ENCODE results near the gene NBEAL2. TPM values are rescaled to one million over a fixed set of nuclear protein-coding genes. Genes with fewer than 3 reads are reported as not detected.

The NBEAL2 gene
- total RNA-seq, 1 experiment from 2014 or later: 60.5 TPM

GRCh38 chr3:47041114-47041513 lies 61.6 kb downstream of the NBEAL2 start:
- Histone ChIP-seq H3K4me3 (ENCODE audit: low read length) (no peak overlapping the region), H3K4me2 (ENCODE audit: low read depth, low read length, poor library complexity, severe bottlenecking) (no peak overlapping the region), H3K9ac (ENCODE audit: low read length) (no peak overlapping the region), H3K79me2 (ENCODE audit: low read length) (peaks cover 19% of the 10 kb centered on the region; the same call in 1 of the 2 replicates), H3K36me3 (ENCODE audit: insufficient read depth, low read length) (peaks cover 41% of the 10 kb centered on the region), H3K27ac (ENCODE audit: low read length) (no peak overlapping the region), H3K4me1 (ENCODE audit: low read length) (no peaks in the 10 kb centered on the region), H3K9me3 (ENCODE audit: low read length) (no peaks in the 10 kb centered on the region), H3K27me3 (ENCODE audit: low read length) (no peaks in the 10 kb centered on the region), H4K20me1 (ENCODE audit: insufficient read depth, low read depth, low read length) (no peaks in the 10 kb centered on the region), H3K9me2 (replicated peaks; ENCODE audit: insufficient read depth, low read length) (no peaks in the 10 kb centered on the region), H2AFZ (ENCODE audit: low read length) (no peak overlapping the region)
- DNase-seq: no peak

GRCh38 chr3:47042231-47042791 lies 62.8 kb downstream of the NBEAL2 start:
- Histone ChIP-seq H3K9ac (ENCODE audit: low read length) (no peak overlapping the region), H3K27me3 (ENCODE audit: low read length) (no peaks in the 10 kb centered on the region), H3K9me2 (replicated peaks; ENCODE audit: insufficient read depth, low read length) (no peaks in the 10 kb centered on the region), H3K27ac (ENCODE audit: low read length) (no peak overlapping the region), H2AFZ (ENCODE audit: low read length) (no peak overlapping the region), H3K9me3 (ENCODE audit: low read length) (no peaks in the 10 kb centered on the region), H3K4me1 (ENCODE audit: low read length) (no peaks in the 10 kb centered on the region), H3K79me2 (ENCODE audit: low read length) (peaks cover 25% of the 10 kb centered on the region; the same call in 1 of the 2 replicates), H4K20me1 (ENCODE audit: insufficient read depth, low read depth, low read length) (no peaks in the 10 kb centered on the region), H3K4me3 (ENCODE audit: low read length) (no peak overlapping the region), H3K36me3 (ENCODE audit: insufficient read depth, low read length) (peaks cover 37% of the 10 kb centered on the region), H3K4me2 (ENCODE audit: low read depth, low read length, poor library complexity, severe bottlenecking) (no peak overlapping the region)
- no peak for DNase-seq

GRCh38 chr3:47047069-47047468 lies 67.6 kb downstream of the NBEAL2 start:
- Histone ChIP-seq H3K4me1 (ENCODE audit: low read length) (no peaks in the 10 kb centered on the region), H3K4me2 (ENCODE audit: low read depth, low read length, poor library complexity, severe bottlenecking) (no peak overlapping the region), H3K36me3 (ENCODE audit: insufficient read depth, low read length) (peaks cover 13% of the 10 kb centered on the region; the same call in 1 of the 2 replicates), H4K20me1 (ENCODE audit: insufficient read depth, low read depth, low read length) (no peaks in the 10 kb centered on the region), H3K79me2 (ENCODE audit: low read length) (peaks cover 36% of the 10 kb centered on the region), H3K9ac (ENCODE audit: low read length) (no peak overlapping the region), H3K27me3 (ENCODE audit: low read length) (no peaks in the 10 kb centered on the region), H3K27ac (ENCODE audit: low read length) (peak overlapping the region; percentile 46; the same call in 1 of the 2 replicates), H3K9me3 (ENCODE audit: low read length) (no peaks in the 10 kb centered on the region), H2AFZ (ENCODE audit: low read length) (no peak overlapping the region), H3K9me2 (replicated peaks; ENCODE audit: insufficient read depth, low read length) (no peaks in the 10 kb centered on the region), H3K4me3 (ENCODE audit: low read length) (no peak overlapping the region)
- DNase-seq: no peak

- no peak for DNase-seq
- no peak overlapping the region for H3K4me2 ChIP-seq (ENCODE audit: low read depth, low read length, poor library complexity, severe bottlenecking)
- no peak overlapping the region for H3K4me3 ChIP-seq (ENCODE audit: low read length)
- peaks cover 13% of the 10 kb centered on the region; the same call in 1 of the 2 replicates for H3K36me3 ChIP-seq (ENCODE audit: insufficient read depth, low read length)
- H2AFZ ChIP-seq (ENCODE audit: low read length): no peak overlapping the region
- no peak overlapping the region for H3K9ac ChIP-seq (ENCODE audit: low read length)
- no peaks in the 10 kb centered on the region for H3K9me3 ChIP-seq (ENCODE audit: low read length)
- no peaks in the 10 kb centered on the region for H4K20me1 ChIP-seq (ENCODE audit: insufficient read depth, low read depth, low read length)
- H3K4me1 ChIP-seq (ENCODE audit: low read length): no peaks in the 10 kb centered on the region
- H3K9me2 ChIP-seq (replicated peaks; ENCODE audit: insufficient read depth, low read length): no peaks in the 10 kb centered on the region
- peaks cover 42% of the 10 kb centered on the region for H3K79me2 ChIP-seq (ENCODE audit: low read length)
- H3K27ac ChIP-seq (ENCODE audit: low read length): peak overlapping the region; percentile 46; the same call in 1 of the 2 replicates
- no peaks in the 10 kb centered on the region for H3K27me3 ChIP-seq (ENCODE audit: low read length)
Measured at GRCh38 chr3:47047673-47048072, 68.2 kb downstream of the NBEAL2 start.

- no peaks in the 10 kb centered on the region for H3K4me1 ChIP-seq (ENCODE audit: low read length)
- no peaks in the 10 kb centered on the region for H3K9me2 ChIP-seq (replicated peaks; ENCODE audit: insufficient read depth, low read length)
- H2AFZ ChIP-seq (ENCODE audit: low read length): no peak overlapping the region
- no peaks in the 10 kb centered on the region for H3K27me3 ChIP-seq (ENCODE audit: low read length)
- H4K20me1 ChIP-seq (ENCODE audit: insufficient read depth, low read depth, low read length): 0 out of 2 replicates have a peak, but pooled peaks cover 3% of the 10 kb centered on the region
- H3K9ac ChIP-seq (ENCODE audit: low read length): no peak overlapping the region
- H3K36me3 ChIP-seq (ENCODE audit: insufficient read depth, low read length): peaks cover 30% of the 10 kb centered on the region
- H3K27ac ChIP-seq (ENCODE audit: low read length): no peak overlapping the region
- no peak overlapping the region for H3K4me3 ChIP-seq (ENCODE audit: low read length)
- H3K9me3 ChIP-seq (ENCODE audit: low read length): no peaks in the 10 kb centered on the region
- H3K4me2 ChIP-seq (ENCODE audit: low read depth, low read length, poor library complexity, severe bottlenecking): no peak overlapping the region
- DNase-seq: no peak
- peaks cover 75% of the 10 kb centered on the region for H3K79me2 ChIP-seq (ENCODE audit: low read length)
Measured at GRCh38 chr3:47054412-47054811, 74.9 kb downstream of the NBEAL2 start.

- H2AFZ ChIP-seq (ENCODE audit: low read length): no peak overlapping the region
- H3K4me2 ChIP-seq (ENCODE audit: low read depth, low read length, poor library complexity, severe bottlenecking): no peak overlapping the region
- H3K79me2 ChIP-seq (ENCODE audit: low read length): peaks cover 80% of the 10 kb centered on the region
- H3K27ac ChIP-seq (ENCODE audit: low read length): no peak overlapping the region
- no peak overlapping the region for H3K4me3 ChIP-seq (ENCODE audit: low read length)
- DNase-seq: no peak
- H4K20me1 ChIP-seq (ENCODE audit: insufficient read depth, low read depth, low read length): 0 out of 2 replicates have a peak, but pooled peaks cover 7% of the 10 kb centered on the region
- no peak overlapping the region for H3K9ac ChIP-seq (ENCODE audit: low read length)
- no peaks in the 10 kb centered on the region for H3K9me3 ChIP-seq (ENCODE audit: low read length)
- H3K36me3 ChIP-seq (ENCODE audit: insufficient read depth, low read length): peaks cover 27% of the 10 kb centered on the region
- H3K4me1 ChIP-seq (ENCODE audit: low read length): no peaks in the 10 kb centered on the region
- no peaks in the 10 kb centered on the region for H3K27me3 ChIP-seq (ENCODE audit: low read length)
- H3K9me2 ChIP-seq (replicated peaks; ENCODE audit: insufficient read depth, low read length): no peaks in the 10 kb centered on the region
Measured at GRCh38 chr3:47056705-47057104, 77.2 kb downstream of the NBEAL2 start.

GRCh38 chr3:47057212-47057671 lies 77.8 kb downstream of the NBEAL2 start:
- Histone ChIP-seq H3K79me2 (ENCODE audit: low read length) (peaks cover 80% of the 10 kb centered on the region), H3K4me2 (ENCODE audit: low read depth, low read length, poor library complexity, severe bottlenecking) (no peak overlapping the region), H4K20me1 (ENCODE audit: insufficient read depth, low read depth, low read length) (0 out of 2 replicates have a peak, but pooled peaks cover 7% of the 10 kb centered on the region), H3K4me1 (ENCODE audit: low read length) (no peaks in the 10 kb centered on the region), H2AFZ (ENCODE audit: low read length) (no peak overlapping the region), H3K36me3 (ENCODE audit: insufficient read depth, low read length) (peaks cover 32% of the 10 kb centered on the region), H3K9me3 (ENCODE audit: low read length) (no peaks in the 10 kb centered on the region), H3K27me3 (ENCODE audit: low read length) (no peaks in the 10 kb centered on the region), H3K9ac (ENCODE audit: low read length) (no peak overlapping the region), H3K4me3 (ENCODE audit: low read length) (no peak overlapping the region), H3K27ac (ENCODE audit: low read length) (no peak overlapping the region), H3K9me2 (replicated peaks; ENCODE audit: insufficient read depth, low read length) (no peaks in the 10 kb centered on the region)
- DNase-seq: no peak
